ENCODE results near the gene COA3.
A peak's percentile ranks its signal among the peaks of the same experiment; 100 is the strongest.

Gene COA3

GRCh38 chr17:42798383-42799380 is at the start of gene COA3, which contains the start of gene CNTD1:
Gene COA3 (minus strand): TSS chr17:42798704. CDS start chr17:42798681, 23 bp downstream.
Gene CNTD1 (plus strand): TSS chr17:42798861. CDS start chr17:42799068, 207 bp downstream.
- no peak for FAIRE-seq

- no peak for FAIRE-seq
Measured at GRCh38 chr17:42848093-42848492, 49.6 kb upstream of the COA3 start.

- no peak for FAIRE-seq
Measured at GRCh38 chr17:42846594-42847280, 48.2 kb upstream of the COA3 start.

GRCh38 chr17:42845918-42846593 is 47.6 kb upstream of the COA3 start:
- no peak for FAIRE-seq

GRCh38 chr17:42845556-42845917 is 47.0 kb upstream of the COA3 start:
- FAIRE-seq, result no peak

- FAIRE-seq, result no peak
Measured at GRCh38 chr17:42844761-42845555, 46.5 kb upstream of the COA3 start.

- FAIRE-seq, result no peak
Measured at GRCh38 chr17:42844271-42844670, 45.8 kb upstream of the COA3 start, which contains the start of gene AOC2. Gene AOC2 (plus strand): TSS chr17:42844580. CDS start chr17:42844627, 47 bp downstream.

GRCh38 chr17:42843358-42843934 is 44.9 kb upstream of the COA3 start:
- peak; percentile 70 for FAIRE-seq

GRCh38 chr17:42841975-42842685 is 43.6 kb upstream of the COA3 start:
- no peak for FAIRE-seq

- no peak for FAIRE-seq
Measured at GRCh38 chr17:42835732-42836131, 37.2 kb upstream of the COA3 start.

GRCh38 chr17:42833767-42834422 is 35.4 kb upstream of the COA3 start:
- no peak for FAIRE-seq

GRCh38 chr17:42832934-42833766 is 34.6 kb upstream of the COA3 start, which contains the start of gene PSME3:
Gene PSME3 (plus strand): TSS chr17:42833397. CDS start chr17:42833632, 235 bp downstream.
- no peak for FAIRE-seq

GRCh38 chr17:42832213-42832933 is 33.9 kb upstream of the COA3 start:
- FAIRE-seq, result no peak

GRCh38 chr17:42830971-42831370 is 32.5 kb upstream of the COA3 start:
- no peak for FAIRE-seq

GRCh38 chr17:42827472-42827871 is 29.0 kb upstream of the COA3 start:
- FAIRE-seq, result no peak

GRCh38 chr17:42821176-42821575 is 22.7 kb upstream of the COA3 start:
- FAIRE-seq, result no peak

GRCh38 chr17:42819939-42820535 is 21.5 kb upstream of the COA3 start:
- FAIRE-seq, result no peak

GRCh38 chr17:42818379-42818778 is 19.9 kb upstream of the COA3 start:
- FAIRE-seq, result no peak
